K562 (cell line): ENCODE data around the gene TUBB1.

ENCODE experiments used
- HCFC1 ChIP-seq: IDR thresholded peaks from 2 replicates; pipeline ENCODE4 v1.6.1; 2012; ENCODE audit warnings: low read depth, low read length, improper control_type of control experiment
- MYC ChIP-seq, 2 experiments: fragments of 250-450 bp in 1 of 2; sonication (Bioruptor Pico) in 1 of 2; IDR thresholded peaks; 2 replicates each; pipeline versions ENCODE4 v1.5.1 to v1.6.1; 2012 to 2021; ENCODE audit warnings: low read depth in 2 of 2, borderline replicate concordance in 1 of 2, improper control_type of control experiment in 1 of 2, low read length in 1 of 2, mild to moderate bottlenecking in 1 of 2, moderate library complexity in 1 of 2
- SMARCC2 ChIP-seq: fragments of 450-650 bp; IDR thresholded peaks from 2 replicates; pipeline ENCODE4 v1.6.1; 2017; ENCODE audit warnings: antibody characterized with exemption, moderate library complexity, mild to moderate bottlenecking, low read depth
- SMC3 ChIP-seq: conservative IDR thresholded peaks from 2 replicates; pipeline ENCODE4 v1.6.1; 2011; ENCODE audit warnings: low read depth, low read length, improper control_type of control experiment; ENCODE audit not compliant: insufficient read depth
- ZBTB1 ChIP-seq: sonication (generic); formaldehyde crosslinking; IDR thresholded peaks from 2 replicates; pipeline ENCODE4 v1.8.1; 2023; ENCODE audit warnings: missing genetic modification reagents, low read depth, mild to moderate bottlenecking, borderline replicate concordance
- TF ChIP-seq, protein P1 (sequence below): fragments of 450-650 bp; IDR thresholded peaks from 2 replicates; pipeline ENCODE4 v1.6.1; 2018; ENCODE audit not compliant: partially characterized antibody
- TF ChIP-seq, protein P2 (sequence below): fragments of 450-650 bp; IDR thresholded peaks from 2 replicates; pipeline ENCODE4 v1.6.1; 2016; ENCODE audit warnings: mild to moderate bottlenecking, moderate library complexity
- TF ChIP-seq, protein P3 (sequence below): fragments of 450-650 bp; IDR thresholded peaks from one replicate; pipeline ENCODE4 v1.6.1; 2018; ENCODE audit warnings: mild to moderate bottlenecking, moderate library complexity; ENCODE audit not compliant: partially characterized antibody
- TF ChIP-seq, protein P4 (sequence below), 2 experiments: fragments of 450-650 bp; IDR thresholded peaks; 2 replicates each; pipeline ENCODE4 v1.6.1; 2016
- TF ChIP-seq, protein P5 (sequence below), 3 experiments: IDR thresholded peaks in 2 of 3; conservative IDR thresholded peaks in 1 of 3; 2 replicates each; pipeline ENCODE4 v1.5.1; 2011 to 2012; ENCODE audit warnings: low read length in 3 of 3, mild to moderate bottlenecking in 3 of 3, control low read depth in 2 of 3, improper control_type of control experiment in 1 of 3, inconsistent platforms in 1 of 3, low read depth in 1 of 3, mixed read lengths in 1 of 3, moderate library complexity in 1 of 3; ENCODE audit not compliant: insufficient read depth in 2 of 3

DNA sequence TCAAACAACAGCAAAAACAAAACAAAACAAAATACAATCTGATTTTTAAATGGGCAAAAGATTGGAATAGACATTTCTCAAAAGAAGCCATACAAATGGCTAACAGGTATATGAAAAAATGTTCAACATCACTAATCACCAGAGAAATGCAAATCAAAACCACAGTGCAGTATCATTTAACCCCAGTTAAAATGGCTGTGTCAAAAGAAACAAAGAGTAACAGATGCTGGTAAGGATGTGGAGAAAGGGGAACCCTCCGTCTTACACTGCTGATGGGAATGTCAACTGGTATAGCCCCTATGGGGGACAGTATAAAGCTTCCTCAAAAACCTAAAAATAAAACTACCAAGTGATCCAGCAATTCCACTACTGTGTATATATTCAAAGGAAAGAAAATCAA lies 49.1 kb upstream of the TUBB1 start:
- TF ChIP-seq, protein P1, sequence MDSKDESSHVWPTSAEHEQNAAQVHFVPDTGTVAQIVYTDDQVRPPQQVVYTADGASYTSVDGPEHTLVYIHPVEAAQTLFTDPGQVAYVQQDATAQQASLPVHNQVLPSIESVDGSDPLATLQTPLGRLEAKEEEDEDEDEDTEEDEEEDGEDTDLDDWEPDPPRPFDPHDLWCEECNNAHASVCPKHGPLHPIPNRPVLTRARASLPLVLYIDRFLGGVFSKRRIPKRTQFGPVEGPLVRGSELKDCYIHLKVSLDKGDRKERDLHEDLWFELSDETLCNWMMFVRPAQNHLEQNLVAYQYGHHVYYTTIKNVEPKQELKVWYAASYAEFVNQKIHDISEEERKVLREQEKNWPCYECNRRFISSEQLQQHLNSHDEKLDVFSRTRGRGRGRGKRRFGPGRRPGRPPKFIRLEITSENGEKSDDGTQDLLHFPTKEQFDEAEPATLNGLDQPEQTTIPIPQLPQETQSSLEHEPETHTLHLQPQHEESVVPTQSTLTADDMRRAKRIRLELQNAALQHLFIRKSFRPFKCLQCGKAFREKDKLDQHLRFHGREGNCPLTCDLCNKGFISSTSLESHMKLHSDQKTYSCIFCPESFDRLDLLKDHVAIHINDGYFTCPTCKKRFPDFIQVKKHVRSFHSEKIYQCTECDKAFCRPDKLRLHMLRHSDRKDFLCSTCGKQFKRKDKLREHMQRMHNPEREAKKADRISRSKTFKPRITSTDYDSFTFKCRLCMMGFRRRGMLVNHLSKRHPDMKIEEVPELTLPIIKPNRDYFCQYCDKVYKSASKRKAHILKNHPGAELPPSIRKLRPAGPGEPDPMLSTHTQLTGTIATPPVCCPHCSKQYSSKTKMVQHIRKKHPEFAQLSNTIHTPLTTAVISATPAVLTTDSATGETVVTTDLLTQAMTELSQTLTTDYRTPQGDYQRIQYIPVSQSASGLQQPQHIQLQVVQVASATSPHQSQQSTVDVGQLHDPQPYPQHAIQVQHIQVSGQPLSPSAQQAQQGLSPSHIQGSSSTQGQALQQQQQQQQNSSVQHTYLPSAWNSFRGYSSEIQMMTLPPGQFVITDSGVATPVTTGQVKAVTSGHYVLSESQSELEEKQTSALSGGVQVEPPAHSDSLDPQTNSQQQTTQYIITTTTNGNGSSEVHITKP: no peak
- TF ChIP-seq SMC3: no peak
- TF ChIP-seq, protein P2, sequence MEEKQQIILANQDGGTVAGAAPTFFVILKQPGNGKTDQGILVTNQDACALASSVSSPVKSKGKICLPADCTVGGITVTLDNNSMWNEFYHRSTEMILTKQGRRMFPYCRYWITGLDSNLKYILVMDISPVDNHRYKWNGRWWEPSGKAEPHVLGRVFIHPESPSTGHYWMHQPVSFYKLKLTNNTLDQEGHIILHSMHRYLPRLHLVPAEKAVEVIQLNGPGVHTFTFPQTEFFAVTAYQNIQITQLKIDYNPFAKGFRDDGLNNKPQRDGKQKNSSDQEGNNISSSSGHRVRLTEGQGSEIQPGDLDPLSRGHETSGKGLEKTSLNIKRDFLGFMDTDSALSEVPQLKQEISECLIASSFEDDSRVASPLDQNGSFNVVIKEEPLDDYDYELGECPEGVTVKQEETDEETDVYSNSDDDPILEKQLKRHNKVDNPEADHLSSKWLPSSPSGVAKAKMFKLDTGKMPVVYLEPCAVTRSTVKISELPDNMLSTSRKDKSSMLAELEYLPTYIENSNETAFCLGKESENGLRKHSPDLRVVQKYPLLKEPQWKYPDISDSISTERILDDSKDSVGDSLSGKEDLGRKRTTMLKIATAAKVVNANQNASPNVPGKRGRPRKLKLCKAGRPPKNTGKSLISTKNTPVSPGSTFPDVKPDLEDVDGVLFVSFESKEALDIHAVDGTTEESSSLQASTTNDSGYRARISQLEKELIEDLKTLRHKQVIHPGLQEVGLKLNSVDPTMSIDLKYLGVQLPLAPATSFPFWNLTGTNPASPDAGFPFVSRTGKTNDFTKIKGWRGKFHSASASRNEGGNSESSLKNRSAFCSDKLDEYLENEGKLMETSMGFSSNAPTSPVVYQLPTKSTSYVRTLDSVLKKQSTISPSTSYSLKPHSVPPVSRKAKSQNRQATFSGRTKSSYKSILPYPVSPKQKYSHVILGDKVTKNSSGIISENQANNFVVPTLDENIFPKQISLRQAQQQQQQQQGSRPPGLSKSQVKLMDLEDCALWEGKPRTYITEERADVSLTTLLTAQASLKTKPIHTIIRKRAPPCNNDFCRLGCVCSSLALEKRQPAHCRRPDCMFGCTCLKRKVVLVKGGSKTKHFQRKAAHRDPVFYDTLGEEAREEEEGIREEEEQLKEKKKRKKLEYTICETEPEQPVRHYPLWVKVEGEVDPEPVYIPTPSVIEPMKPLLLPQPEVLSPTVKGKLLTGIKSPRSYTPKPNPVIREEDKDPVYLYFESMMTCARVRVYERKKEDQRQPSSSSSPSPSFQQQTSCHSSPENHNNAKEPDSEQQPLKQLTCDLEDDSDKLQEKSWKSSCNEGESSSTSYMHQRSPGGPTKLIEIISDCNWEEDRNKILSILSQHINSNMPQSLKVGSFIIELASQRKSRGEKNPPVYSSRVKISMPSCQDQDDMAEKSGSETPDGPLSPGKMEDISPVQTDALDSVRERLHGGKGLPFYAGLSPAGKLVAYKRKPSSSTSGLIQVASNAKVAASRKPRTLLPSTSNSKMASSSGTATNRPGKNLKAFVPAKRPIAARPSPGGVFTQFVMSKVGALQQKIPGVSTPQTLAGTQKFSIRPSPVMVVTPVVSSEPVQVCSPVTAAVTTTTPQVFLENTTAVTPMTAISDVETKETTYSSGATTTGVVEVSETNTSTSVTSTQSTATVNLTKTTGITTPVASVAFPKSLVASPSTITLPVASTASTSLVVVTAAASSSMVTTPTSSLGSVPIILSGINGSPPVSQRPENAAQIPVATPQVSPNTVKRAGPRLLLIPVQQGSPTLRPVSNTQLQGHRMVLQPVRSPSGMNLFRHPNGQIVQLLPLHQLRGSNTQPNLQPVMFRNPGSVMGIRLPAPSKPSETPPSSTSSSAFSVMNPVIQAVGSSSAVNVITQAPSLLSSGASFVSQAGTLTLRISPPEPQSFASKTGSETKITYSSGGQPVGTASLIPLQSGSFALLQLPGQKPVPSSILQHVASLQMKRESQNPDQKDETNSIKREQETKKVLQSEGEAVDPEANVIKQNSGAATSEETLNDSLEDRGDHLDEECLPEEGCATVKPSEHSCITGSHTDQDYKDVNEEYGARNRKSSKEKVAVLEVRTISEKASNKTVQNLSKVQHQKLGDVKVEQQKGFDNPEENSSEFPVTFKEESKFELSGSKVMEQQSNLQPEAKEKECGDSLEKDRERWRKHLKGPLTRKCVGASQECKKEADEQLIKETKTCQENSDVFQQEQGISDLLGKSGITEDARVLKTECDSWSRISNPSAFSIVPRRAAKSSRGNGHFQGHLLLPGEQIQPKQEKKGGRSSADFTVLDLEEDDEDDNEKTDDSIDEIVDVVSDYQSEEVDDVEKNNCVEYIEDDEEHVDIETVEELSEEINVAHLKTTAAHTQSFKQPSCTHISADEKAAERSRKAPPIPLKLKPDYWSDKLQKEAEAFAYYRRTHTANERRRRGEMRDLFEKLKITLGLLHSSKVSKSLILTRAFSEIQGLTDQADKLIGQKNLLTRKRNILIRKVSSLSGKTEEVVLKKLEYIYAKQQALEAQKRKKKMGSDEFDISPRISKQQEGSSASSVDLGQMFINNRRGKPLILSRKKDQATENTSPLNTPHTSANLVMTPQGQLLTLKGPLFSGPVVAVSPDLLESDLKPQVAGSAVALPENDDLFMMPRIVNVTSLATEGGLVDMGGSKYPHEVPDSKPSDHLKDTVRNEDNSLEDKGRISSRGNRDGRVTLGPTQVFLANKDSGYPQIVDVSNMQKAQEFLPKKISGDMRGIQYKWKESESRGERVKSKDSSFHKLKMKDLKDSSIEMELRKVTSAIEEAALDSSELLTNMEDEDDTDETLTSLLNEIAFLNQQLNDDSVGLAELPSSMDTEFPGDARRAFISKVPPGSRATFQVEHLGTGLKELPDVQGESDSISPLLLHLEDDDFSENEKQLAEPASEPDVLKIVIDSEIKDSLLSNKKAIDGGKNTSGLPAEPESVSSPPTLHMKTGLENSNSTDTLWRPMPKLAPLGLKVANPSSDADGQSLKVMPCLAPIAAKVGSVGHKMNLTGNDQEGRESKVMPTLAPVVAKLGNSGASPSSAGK: no peak
- TF ChIP-seq, protein P3, sequence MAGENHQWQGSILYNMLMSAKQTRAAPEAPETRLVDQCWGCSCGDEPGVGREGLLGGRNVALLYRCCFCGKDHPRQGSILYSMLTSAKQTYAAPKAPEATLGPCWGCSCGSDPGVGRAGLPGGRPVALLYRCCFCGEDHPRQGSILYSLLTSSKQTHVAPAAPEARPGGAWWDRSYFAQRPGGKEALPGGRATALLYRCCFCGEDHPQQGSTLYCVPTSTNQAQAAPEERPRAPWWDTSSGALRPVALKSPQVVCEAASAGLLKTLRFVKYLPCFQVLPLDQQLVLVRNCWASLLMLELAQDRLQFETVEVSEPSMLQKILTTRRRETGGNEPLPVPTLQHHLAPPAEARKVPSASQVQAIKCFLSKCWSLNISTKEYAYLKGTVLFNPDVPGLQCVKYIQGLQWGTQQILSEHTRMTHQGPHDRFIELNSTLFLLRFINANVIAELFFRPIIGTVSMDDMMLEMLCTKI: no peak
- TF ChIP-seq ZBTB1 (CRISPR knock-in tag): no peak
- TF ChIP-seq SMARCC2: no peak
- TF ChIP-seq MYC (IDR thresholded peaks at IDR 0.05; ENCODE audit: low read depth, low read length): no peak
- TF ChIP-seq MYC (CRISPR knock-in tag; IDR thresholded peaks at IDR 0.05; ENCODE audit: borderline replicate concordance, low read depth): no peak
- TF ChIP-seq, protein P4, sequence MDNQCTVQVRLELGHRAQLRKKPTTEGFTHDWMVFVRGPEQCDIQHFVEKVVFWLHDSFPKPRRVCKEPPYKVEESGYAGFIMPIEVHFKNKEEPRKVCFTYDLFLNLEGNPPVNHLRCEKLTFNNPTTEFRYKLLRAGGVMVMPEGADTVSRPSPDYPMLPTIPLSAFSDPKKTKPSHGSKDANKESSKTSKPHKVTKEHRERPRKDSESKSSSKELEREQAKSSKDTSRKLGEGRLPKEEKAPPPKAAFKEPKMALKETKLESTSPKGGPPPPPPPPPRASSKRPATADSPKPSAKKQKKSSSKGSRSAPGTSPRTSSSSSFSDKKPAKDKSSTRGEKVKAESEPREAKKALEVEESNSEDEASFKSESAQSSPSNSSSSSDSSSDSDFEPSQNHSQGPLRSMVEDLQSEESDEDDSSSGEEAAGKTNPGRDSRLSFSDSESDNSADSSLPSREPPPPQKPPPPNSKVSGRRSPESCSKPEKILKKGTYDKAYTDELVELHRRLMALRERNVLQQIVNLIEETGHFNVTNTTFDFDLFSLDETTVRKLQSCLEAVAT (IDR thresholded peaks at IDR 0.05): no peak
- TF ChIP-seq, protein P5, sequence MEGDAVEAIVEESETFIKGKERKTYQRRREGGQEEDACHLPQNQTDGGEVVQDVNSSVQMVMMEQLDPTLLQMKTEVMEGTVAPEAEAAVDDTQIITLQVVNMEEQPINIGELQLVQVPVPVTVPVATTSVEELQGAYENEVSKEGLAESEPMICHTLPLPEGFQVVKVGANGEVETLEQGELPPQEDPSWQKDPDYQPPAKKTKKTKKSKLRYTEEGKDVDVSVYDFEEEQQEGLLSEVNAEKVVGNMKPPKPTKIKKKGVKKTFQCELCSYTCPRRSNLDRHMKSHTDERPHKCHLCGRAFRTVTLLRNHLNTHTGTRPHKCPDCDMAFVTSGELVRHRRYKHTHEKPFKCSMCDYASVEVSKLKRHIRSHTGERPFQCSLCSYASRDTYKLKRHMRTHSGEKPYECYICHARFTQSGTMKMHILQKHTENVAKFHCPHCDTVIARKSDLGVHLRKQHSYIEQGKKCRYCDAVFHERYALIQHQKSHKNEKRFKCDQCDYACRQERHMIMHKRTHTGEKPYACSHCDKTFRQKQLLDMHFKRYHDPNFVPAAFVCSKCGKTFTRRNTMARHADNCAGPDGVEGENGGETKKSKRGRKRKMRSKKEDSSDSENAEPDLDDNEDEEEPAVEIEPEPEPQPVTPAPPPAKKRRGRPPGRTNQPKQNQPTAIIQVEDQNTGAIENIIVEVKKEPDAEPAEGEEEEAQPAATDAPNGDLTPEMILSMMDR (IDR thresholded peaks at IDR 0.05 in 2 of 3, conservative IDR thresholded peaks at IDR 0.05 in 1 of 3; ENCODE audit: insufficient read depth in 2 of 3, low read depth in 1 of 3, low read length in 3 of 3): no peak
- no peak for TF ChIP-seq HCFC1
